Pancreas (tissue), 10 donors: ENCODE results near the gene ZFP14. TPM values are rescaled to one million over a fixed set of nuclear protein-coding genes. Genes with fewer than 3 reads are reported as not detected.
"Not testable (repeated sequence)": the region's sequence is repeated elsewhere in the genome, so short reads cannot be mapped to it uniquely, and the experiment has no call there.

Experiments
- ATAC-seq, 4 donors: fragments of 200-7000 bp; cut with Tn5 transposase; one replicate each; pipeline versions ENCODE4 v1.8.0 to v1.9.1; 2020; ENCODE audit warnings: mild to moderate bottlenecking in 4 of 4, moderate library complexity in 4 of 4
- DNase-seq, 6 donors: peaks; one replicate each; pipeline ENCODE4 v3.0.0-alpha.2; 2020
- FAIRE-seq: peaks from 2 replicates; lab custom pipeline; 2012; peaks lifted over from hg19 to GRCh38; lab: Jason Lieb, UNC
- H3K27ac ChIP-seq, 4 donors: fragments of 200-600 bp; sonication (generic); 1 replicate in 3 of 4; 2 replicates in 1 of 4; pipeline versions ENCODE4 v1.5.0 to v1.8.0; 2020
- H3K27me3 ChIP-seq, 4 donors: fragments of 200-600 bp; one replicate each; pipeline ENCODE4 v1.8.0; 2021
- H3K36me3 ChIP-seq, 3 donors: fragments of 200-600 bp; sonication (generic) in 1 of 3; one replicate each; pipeline versions ENCODE4 v1.5.0 to v1.8.0; 2020 to 2021
- H3K4me1 ChIP-seq, 3 donors: fragments of 200-600 bp; one replicate each; pipeline ENCODE4 v1.8.0; 2021
- H3K4me3 ChIP-seq, 4 donors: fragments of 200-600 bp; sonication (generic) in 2 of 4; one replicate each; pipeline versions ENCODE4 v1.5.0 to v1.8.0; 2020 to 2021
- H3K9me3 ChIP-seq, 4 donors: fragments of 200-600 bp; one replicate each; pipeline ENCODE4 v1.8.0; 2021
- WGBS, 2 donors: extraction: QIAGEN DNeasy Blood & Tissue Kit; methylation state at CpG; one replicate each; pipeline ENCODE4 v1.1.7; 2013; 5-methylcytosine and 5-hydroxymethylcytosine counted together
- intact Hi-C, 3 donors: fragments of 100-400 bp; cut with DNase I; formaldehyde crosslinking; loops; one replicate each; pipeline versions ENCODE4 v1.11.1 to v1.14.2; 2022
- polyA plus RNA-seq, 2 donors: library from polyadenylated mRNA; stranded (reverse); fragments of 200-250 nt; gene quantifications; one replicate each; pipeline ENCODE4 v1.2.3, GENCODE V29; 2013
- total RNA-seq, 6 donors: library from RNA; stranded (reverse); fragmentation: NEBNext Ultra II Directional in 4 of 6; extraction: Animal tissue kit (Norgen Biotek cat#: 25700) in 4 of 6; gene quantifications; one replicate each; pipeline versions ENCODE4 v1.2.1 to v1.2.4, GENCODE V29; 2021 to 2023
- donor health status: healthy with polysubstance abuse.
- donor health status: DM: no; HTN: no; CAD: no; lungs with moderate emphysema.
- donor health status: DM: no; HTN: no; CAD: no.
- donor health status: control.
- donor health status: control.
- donor health status: Bipolar disorder and iron deficiency.
- donor health status: DM: yes; HTN: yes; CAD: no.
- donor health status: DM: no; HTN: no; CAD: no.
- donor health status: DM: no; HTN: no; CAD: no.
- donor health status: DM: yes; HTN: yes; CAD: no.

The ZFP14 gene
- total and polyA plus RNA-seq, 8 donors = 0.88 to 5.3 (median 1.9) TPM

GRCh38 chr19:36292317-36292716 is 86.7 kb downstream of the ZFP14 start:
- H3K36me3 ChIP-seq, DNase-seq, H3K27ac ChIP-seq, intact Hi-C loops, H3K9me3 ChIP-seq, H3K4me3 ChIP-seq, ATAC-seq, H3K27me3 ChIP-seq, H3K4me1 ChIP-seq, FAIRE-seq: not testable (repeated sequence)
- 99% methylated on average over 10 of the region's 30 CpGs; no CpG with 5 or more reads in 1 of the 2 donors for WGBS, 2 donors

Other genes starting within 250 kb of the ZFP14 start
- gene CAPNS1, start 239.1 kb downstream of the ZFP14 start, total RNA-seq = 100 to 1,000 TPM; 124 to 273 (median 175) TPM
- gene CAPNS1, start 239.1 kb downstream of the ZFP14 start, polyA plus RNA-seq = 100 to 1,000 TPM; 260 to 271 TPM
- gene COX7A1, start 226.8 kb downstream of the ZFP14 start, total RNA-seq = 10 to 100 TPM in 5 of 6 donors, 1 to 10 TPM in 1; 4.1 to 25.3 (median 15.1) TPM
- gene COX7A1, start 226.8 kb downstream of the ZFP14 start, polyA plus RNA-seq = 10 to 100 TPM; 13.6 to 31.0 TPM
- 1 to 10 TPM; 2.1 to 3.5 (median 2.6) TPM for gene ZNF565, start 164.5 kb downstream of the ZFP14 start, total RNA-seq
- 1 to 10 TPM; 2.4 to 2.8 TPM for gene ZNF565, start 164.5 kb downstream of the ZFP14 start, polyA plus RNA-seq
- 10 to 100 TPM; 15.0 to 35.2 (median 23.1) TPM for gene ZNF146, start 164.1 kb downstream of the ZFP14 start, total RNA-seq
- gene ZNF146, start 164.1 kb downstream of the ZFP14 start, polyA plus RNA-seq = 10 to 100 TPM in 1 of 2 donors, 1 to 10 TPM in 1; 9.3 to 18.6 TPM
- 1 to 10 TPM in 5 of 6 donors, under 1 TPM in 1; 0.79 to 3.8 (median 1.2) TPM for gene ZFP82, start 39.4 kb upstream of the ZFP14 start, total RNA-seq
- gene ZFP82, start 39.4 kb upstream of the ZFP14 start, polyA plus RNA-seq = 1 to 10 TPM; 1.1 to 2.7 TPM
- 1 to 10 TPM; 3.4 to 6.9 (median 4.8) TPM for gene ZNF566, start 110.4 kb upstream of the ZFP14 start, total RNA-seq
- gene ZNF566, start 110.4 kb upstream of the ZFP14 start, polyA plus RNA-seq = 1 to 10 TPM; 2.9 to 6.2 TPM
- gene ZNF260, start 149.1 kb upstream of the ZFP14 start, total RNA-seq = 1 to 10 TPM; 2.3 to 9.0 (median 3.7) TPM
- gene ZNF260, start 149.1 kb upstream of the ZFP14 start, polyA plus RNA-seq = 1 to 10 TPM; 1.4 to 2.6 TPM
- gene ZNF529, start 194.1 kb upstream of the ZFP14 start, total RNA-seq = 1 to 10 TPM; 2.3 to 7.0 (median 3.7) TPM
- gene ZNF529, start 194.1 kb upstream of the ZFP14 start, polyA plus RNA-seq = 1 to 10 TPM; 2.5 to 5.3 TPM
- 1 to 10 TPM; 1.8 to 5.4 (median 2.1) TPM for gene ZNF382, start 226.1 kb upstream of the ZFP14 start, total RNA-seq
- gene ZNF382, start 226.1 kb upstream of the ZFP14 start, polyA plus RNA-seq = 1 to 10 TPM; 1.3 to 2.2 TPM